SKM-1 treated with dmso at 0.1 percent for 144 hours (cell line): ENCODE results near the gene ZNF385B.
"Not testable (repeated sequence)": the region's sequence is repeated elsewhere in the genome, so short reads cannot be mapped to it uniquely, and the experiment has no call there.

ENCODE experiments used
- DNase-seq: peaks from one replicate; lab custom pipeline; 2025; ENCODE audit not compliant: unreplicated experiment; lab: John Stamatoyannopoulos, UW

The ZNF385B gene

GRCh38 chr2:179805001-179805400, 56.4 kb downstream of the ZNF385B start:
- no peak for DNase-seq

DNA sequence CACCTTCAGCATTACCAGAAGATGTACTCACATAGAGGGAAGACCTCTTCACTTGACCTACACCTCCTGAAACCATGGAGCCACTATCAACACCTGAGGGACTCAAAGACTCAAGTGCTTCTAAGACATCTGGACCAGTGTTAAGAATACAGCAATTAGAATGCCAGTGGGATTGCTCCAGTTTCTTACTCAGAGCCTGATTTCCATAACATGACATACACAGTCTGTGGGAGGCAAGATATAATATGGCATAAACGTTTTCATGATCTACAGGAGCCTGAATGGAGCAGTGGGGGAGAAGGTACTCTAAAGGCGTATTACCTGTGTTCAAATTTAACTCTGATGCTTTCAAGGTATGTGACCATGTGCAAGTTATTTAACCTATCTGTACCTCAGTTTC, 57.2 kb downstream of the ZNF385B start:
- no peak for DNase-seq

DNA sequence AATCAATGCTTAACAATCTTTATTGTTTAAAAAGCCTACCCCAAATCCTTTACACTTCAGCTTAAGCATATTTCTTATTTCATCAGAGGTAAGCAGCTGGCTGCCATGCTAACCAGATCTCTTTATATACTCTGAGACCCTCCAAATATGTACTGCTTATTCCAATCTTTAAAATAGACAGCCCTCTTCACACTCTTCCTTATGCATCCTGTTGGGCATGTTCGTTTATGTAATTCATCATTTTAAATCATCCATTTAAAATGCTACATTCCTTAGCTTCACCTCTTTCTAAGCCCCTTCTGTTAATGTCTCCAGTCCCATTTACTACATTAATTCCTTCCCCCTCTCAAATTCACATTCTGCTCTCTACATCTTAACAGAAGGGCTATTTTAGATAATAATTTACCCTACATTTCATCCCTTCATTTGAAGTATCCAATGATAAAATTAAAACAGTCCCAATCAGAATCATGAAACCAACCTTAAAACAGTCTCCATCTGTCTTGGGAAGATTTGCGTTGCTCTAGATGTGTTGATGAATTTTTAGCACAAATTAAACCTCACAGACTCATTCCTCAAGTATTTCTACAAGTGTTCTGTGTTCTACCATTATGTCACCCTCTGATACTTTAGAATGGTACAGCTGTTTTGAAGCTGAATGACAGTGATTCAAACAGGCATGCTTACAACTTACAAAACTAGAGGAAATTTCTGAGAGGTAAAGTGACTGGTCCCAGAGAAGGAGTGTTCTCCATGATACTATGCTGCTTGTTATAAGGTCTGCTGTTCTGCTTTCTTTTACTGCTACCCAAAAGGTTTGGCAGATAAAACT, 59.1 kb downstream of the ZNF385B start:
- no peak for DNase-seq

- peak; percentile 16 for DNase-seq
These were observed 60.6 kb downstream of the ZNF385B start for GRCh38 chr2:179800776-179801175.

DNA sequence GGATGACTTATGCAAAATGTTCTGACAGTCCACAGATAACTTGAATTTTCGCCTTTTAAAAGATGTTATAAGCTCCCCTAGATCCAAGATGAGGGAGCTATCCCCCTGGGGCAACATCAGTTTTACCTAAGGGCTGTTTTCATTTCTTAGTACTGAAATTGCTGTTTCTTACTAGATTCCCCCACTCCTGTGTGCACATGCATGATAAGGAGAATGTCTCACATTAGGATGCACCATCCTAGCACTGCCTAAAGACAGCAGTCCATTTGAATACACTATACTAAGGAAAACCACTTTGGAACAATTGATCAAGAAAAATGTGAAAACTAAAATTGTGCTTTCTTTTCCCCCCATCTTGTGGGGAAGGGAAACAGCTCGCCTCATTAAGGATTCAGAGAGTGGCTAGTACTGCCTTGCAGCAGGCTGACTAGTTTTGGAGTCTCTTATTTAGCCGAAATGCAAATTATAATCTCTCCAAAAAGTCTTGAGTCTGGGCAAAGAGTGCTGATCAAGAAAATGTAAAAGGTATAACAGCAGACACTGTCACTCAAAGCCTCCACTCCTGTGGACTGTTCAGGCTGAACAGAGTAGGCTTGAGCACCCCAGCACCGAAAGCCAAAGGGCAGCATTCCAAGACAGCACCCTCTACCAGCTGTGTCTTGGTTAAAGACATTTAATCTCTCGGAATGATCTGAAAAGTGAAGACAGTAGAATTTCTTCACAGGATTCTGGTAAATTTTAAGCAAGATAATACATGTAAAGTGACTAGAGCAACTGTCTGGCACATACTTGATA, 65.0 kb downstream of the ZNF385B start:
- no peak for DNase-seq

GRCh38 chr2:179793902-179794301, 67.5 kb downstream of the ZNF385B start:
- DNase-seq = no peak

DNA sequence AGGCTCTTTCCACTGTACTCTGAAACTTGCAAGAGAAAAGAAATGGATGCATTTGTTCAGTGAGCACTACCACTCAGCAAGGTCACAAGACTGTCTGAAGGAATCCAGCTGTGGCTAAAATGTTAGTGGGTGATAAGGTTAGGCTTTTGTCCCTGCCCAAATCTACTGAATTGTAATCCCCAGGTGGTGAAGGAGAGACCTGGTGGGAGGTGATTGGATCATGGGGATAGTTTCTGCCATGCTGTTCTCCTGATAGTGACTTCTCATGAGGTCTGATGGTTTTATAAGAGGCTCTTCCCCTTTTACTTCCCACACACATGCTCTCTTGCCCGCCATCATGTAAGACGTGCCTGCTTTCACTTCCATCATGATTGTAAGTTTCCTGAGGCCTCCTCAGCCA, 68.2 kb downstream of the ZNF385B start:
- no peak for DNase-seq

DNA sequence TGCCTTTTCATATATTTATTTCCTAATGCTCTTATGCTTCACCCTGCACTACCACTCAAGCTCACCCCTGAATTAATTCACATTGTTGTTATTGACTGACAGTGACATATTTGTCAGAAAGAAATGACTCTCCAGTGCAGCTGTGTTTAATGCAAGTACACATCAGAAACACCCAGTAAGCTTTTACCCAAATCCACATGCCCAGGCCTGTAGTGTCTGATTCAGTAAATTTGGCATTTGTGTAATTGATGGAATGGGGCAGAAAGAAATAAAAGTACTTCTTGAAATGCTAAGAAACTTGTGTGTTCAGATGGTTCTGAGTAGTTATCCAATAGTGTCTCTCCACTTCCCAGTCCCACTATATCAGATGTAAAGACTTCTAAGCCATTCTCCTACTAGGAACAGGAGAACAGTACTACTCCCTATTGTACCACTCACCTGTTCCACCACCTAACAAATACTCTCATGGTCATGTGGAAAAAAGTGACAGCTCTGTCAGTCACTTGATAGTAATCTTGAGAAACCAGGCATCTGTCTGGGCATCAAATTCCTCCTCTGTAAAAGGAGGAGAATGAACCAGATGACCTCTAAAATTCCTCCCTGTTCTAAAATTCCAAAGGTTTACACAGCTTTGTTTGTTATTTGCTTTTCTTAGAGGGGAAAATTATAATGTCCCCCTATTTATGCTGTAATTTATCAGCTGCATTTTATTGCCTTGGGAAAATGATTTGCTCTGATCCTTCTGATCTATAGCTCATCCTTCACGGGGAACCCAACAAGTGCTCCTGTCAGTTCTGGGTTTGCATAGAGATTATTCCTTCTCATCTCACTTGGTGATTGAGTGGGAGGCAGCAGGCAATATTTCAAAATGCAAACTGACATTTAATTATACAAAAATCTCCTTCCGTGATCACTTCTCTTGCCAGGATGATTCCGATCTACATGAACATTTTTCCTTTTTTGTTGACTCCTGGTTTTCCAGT, 70.9 kb downstream of the ZNF385B start:
- DNase-seq = no peak

- DNase-seq = no peak
These were observed 73.3 kb downstream of the ZNF385B start for GRCh38 chr2:179788104-179788503.

DNA sequence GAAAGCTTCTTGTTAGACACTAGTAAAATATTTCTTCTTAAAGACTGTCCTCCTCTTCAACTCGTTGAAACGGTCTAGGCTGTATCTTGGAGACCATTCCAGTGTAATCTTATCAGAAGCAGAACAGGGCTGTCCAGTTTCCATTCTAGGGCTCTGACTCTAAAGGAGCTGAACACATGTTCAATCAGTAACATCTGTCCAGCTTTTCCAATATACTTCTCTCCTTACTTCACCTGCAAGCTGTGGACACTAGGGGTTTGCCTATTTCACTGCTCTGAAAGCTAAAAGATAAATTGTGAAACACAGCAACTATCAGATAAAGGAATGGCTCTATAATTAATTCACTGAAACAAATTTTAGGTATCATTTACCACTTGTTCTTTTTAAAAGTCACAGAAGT, 73.8 kb downstream of the ZNF385B start:
- no peak for DNase-seq

GRCh38 chr2:179785902-179786301, 75.5 kb downstream of the ZNF385B start:
- no peak for DNase-seq

DNA sequence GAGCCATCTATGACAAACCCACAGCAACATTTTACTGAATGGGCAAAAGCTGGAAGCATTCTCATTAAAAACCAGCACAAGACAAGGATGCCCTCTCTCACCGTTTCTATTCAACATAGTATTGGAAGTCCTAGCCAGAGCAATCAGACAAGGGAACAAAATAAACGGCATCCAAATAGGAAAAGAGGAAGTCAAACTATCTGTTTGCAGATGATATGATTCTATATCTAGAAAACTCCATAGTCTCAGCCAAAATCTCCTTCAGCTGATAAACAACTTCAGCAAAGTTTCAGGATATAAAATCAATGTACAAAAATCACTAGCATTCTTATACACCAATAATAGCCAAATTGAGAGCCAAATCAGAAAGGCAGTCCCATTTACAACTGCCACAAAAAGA, 79.1 kb downstream of the ZNF385B start:
- not testable (repeated sequence) for DNase-seq

- no peak for DNase-seq
These were observed 87.4 kb downstream of the ZNF385B start for GRCh38 chr2:179773986-179774385.

GRCh38 chr2:179772346-179772745, 89.1 kb downstream of the ZNF385B start:
- DNase-seq = no peak

- no peak for DNase-seq
These were observed 89.6 kb downstream of the ZNF385B start for GRCh38 chr2:179771791-179772190.

GRCh38 chr2:179770029-179770428, 91.4 kb downstream of the ZNF385B start:
- DNase-seq = no peak

- no peak for DNase-seq
These were observed 92.1 kb downstream of the ZNF385B start for GRCh38 chr2:179769323-179769722.

GRCh38 chr2:179768765-179769164, 92.6 kb downstream of the ZNF385B start:
- DNase-seq = no peak

DNA sequence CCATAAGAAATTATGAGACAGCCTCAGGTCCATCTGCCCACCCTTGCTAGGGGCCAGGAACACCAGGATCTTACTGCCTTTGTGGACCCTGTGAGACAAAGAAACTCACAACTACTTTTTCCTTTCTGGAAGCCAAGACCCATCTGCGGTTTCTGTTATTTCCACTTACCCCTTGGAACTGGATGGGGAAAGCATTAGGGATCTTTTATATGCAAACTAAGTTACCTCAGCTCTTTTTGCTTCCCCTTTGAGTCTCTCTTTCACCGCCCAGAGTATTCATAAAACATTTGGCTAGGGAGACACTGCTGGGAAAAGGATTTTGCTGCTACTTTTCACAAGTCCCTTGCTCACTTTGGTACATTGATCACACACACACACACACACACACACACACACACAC, 95.7 kb downstream of the ZNF385B start:
- DNase-seq = no peak

GRCh38 chr2:179764710-179765109, 96.7 kb downstream of the ZNF385B start:
- DNase-seq = no peak

GRCh38 chr2:179758636-179759035, 102.8 kb downstream of the ZNF385B start:
- DNase-seq = no peak
